ENCODE data around the gene HYAL2.
A peak's percentile ranks its signal among the peaks of the same experiment; 100 is the strongest.

- TF ChIP-seq CTCF (IDR thresholded peaks at IDR 0.05) (no peak), POLR2A (IDR thresholded peaks at IDR 0.05) (peak in 3 of 4 donors; percentile 29 to 66 (median 57))
Measured at GRCh38 chr3:50322386-50323091, at the start of gene HYAL2.

All from upper lobe of left lung (tissue), 4 donors.